Prostate gland (tissue), 2 donors: ENCODE data around the gene BTG4. TPM values are rescaled to one million over a fixed set of nuclear protein-coding genes. Genes with fewer than 3 reads are reported as not detected.

ENCODE experiments used
- DNase-seq: peaks from one replicate; pipeline ENCODE4 v3.0.0-alpha.2; 2019; ENCODE audit warnings: low spot score
- H3K27ac ChIP-seq, 2 donors: fragments of 200-600 bp; sonication (generic); 2 replicates each; pipeline ENCODE4 v1.5.1; 2017 to 2019
- H3K27me3 ChIP-seq: fragments of 200-600 bp; sonication (generic); replicated peaks from 2 replicates; pipeline ENCODE4 v1.5.1; 2019; ENCODE audit not compliant: insufficient read depth
- H3K36me3 ChIP-seq, 2 donors: fragments of 200-600 bp; sonication (generic); 1 replicate in 1 of 2; 2 replicates in 1 of 2; pipeline versions ENCODE4 v1.5.1 to v1.8.1; 2017 to 2019
- H3K4me1 ChIP-seq: fragments of 200-600 bp; sonication (generic); replicated peaks from 2 replicates; pipeline ENCODE4 v1.5.1; 2019
- H3K4me3 ChIP-seq, 2 donors: fragments of 200-600 bp; sonication (generic); 2 replicates each; pipeline ENCODE4 v1.5.1; 2017 to 2019
- H3K9me3 ChIP-seq: fragments of 200-600 bp; sonication (generic); 2 replicates; pipeline ENCODE4 v1.5.1; 2017
- CTCF ChIP-seq, 4 experiments: fragments of 200-600 bp in 2 of 4; fragments of 450-650 bp in 2 of 4; sonication (generic) in 2 of 4; IDR thresholded peaks; 1 replicate in 3 of 4; 2 replicates in 1 of 4; pipeline ENCODE4 v1.5.1; 2016 to 2019; ENCODE audit warnings: antibody characterized with exemption in 4 of 4, mild to moderate bottlenecking in 2 of 4, moderate library complexity in 2 of 4
- POLR2A ChIP-seq: fragments of 450-650 bp; IDR thresholded peaks from one replicate; pipeline ENCODE4 v1.6.1; 2016; ENCODE audit warnings: antibody characterized with exemption, mild to moderate bottlenecking
- POLR2AphosphoS5 ChIP-seq: sonication (generic); formaldehyde crosslinking; IDR thresholded peaks from one replicate; pipeline ENCODE4 v1.6.1; 2017; ENCODE audit warnings: antibody characterized with exemption
- WGBS: methylation state at CpG from one replicate; pipeline ENCODE4 v1.1.5; 2018; 5-methylcytosine and 5-hydroxymethylcytosine counted together
- intact Hi-C: fragments of 100-400 bp; cut with DNase I; formaldehyde crosslinking; loops from one replicate; pipeline ENCODE4 v1.14.2; 2022
- total RNA-seq, 2 donors: library from RNA; depleted of rRNA; stranded (reverse); fragments of >200 nt; gene quantifications; one replicate each; pipeline ENCODE4 v1.1.0, GENCODE V29; 2016

Gene BTG4
- 1 to 10 TPM in 1 of 2 donors, not detected in 1; 3.3 TPM for total RNA-seq

- no peaks in the 10 kb centered on the region for H3K36me3 ChIP-seq
- no peaks in the 10 kb centered on the region for H3K4me1 ChIP-seq
- no peak for TF ChIP-seq CTCF (IDR thresholded peaks at IDR 0.05)
- TF ChIP-seq POLR2A: no peak
- TF ChIP-seq POLR2AphosphoS5: no peak
- H3K9me3 ChIP-seq: no peaks in the 10 kb centered on the region
- H3K4me3 ChIP-seq: peak within 1 kb of the TSS in 1 of 2 donors; percentile 19
- no peak for DNase-seq
- H3K27ac ChIP-seq: no peak within 1 kb of the TSS
- intact Hi-C loops: no loop called here
- peaks cover 8% of the 10 kb centered on the region for H3K27me3 ChIP-seq
- 12% methylated on average over 78 of the region's 90 CpGs for WGBS
Measured at GRCh38 chr11:111512296-111513239, at the start of gene BTG4. BTG4 (minus strand) TSS chr11:111512386; CDS start chr11:111498776, 13,610 bp downstream.

- intact Hi-C loops: no loop called here
- no peak overlapping the region for H3K27ac ChIP-seq
Measured at GRCh38 chr11:111561791-111562325, 49.7 kb upstream of the BTG4 start.

GRCh38 chr11:111561306-111561705 lies 49.1 kb upstream of the BTG4 start:
- TF ChIP-seq POLR2A (no peak), POLR2AphosphoS5 (no peak), CTCF (IDR thresholded peaks at IDR 0.05) (no peak)
- H3K27ac ChIP-seq: no peak overlapping the region
- H3K9me3 ChIP-seq: no peaks in the 10 kb centered on the region
- H3K4me1 ChIP-seq: no peaks in the 10 kb centered on the region
- intact Hi-C loops: no loop called here
- H3K27me3 ChIP-seq: no peaks in the 10 kb centered on the region
- no peaks in the 10 kb centered on the region for H3K36me3 ChIP-seq
- WGBS: 79% methylated on average over 3 of the region's 3 CpGs
- H3K4me3 ChIP-seq: no peak overlapping the region
- no peak for DNase-seq

More at GRCh38 chr11:111561791-111562325, 49.7 kb upstream of the BTG4 start:
- TF ChIP-seq POLR2A: no peak
- Histone ChIP-seq H3K4me3 (no peak overlapping the region), H3K9me3 (no peaks in the 10 kb centered on the region), H3K36me3 (no peaks in the 10 kb centered on the region), H3K27me3 (no peaks in the 10 kb centered on the region), H3K4me1 (no peaks in the 10 kb centered on the region)
- WGBS: 66% methylated on average over 3 of the region's 3 CpGs
- DNase-seq: no peak

- Histone ChIP-seq H3K9me3 (no peaks in the 10 kb centered on the region), H3K4me1 (no peaks in the 10 kb centered on the region), H3K27ac (no peak overlapping the region), H3K4me3 (no peak overlapping the region), H3K27me3 (no peaks in the 10 kb centered on the region), H3K36me3 (no peaks in the 10 kb centered on the region)
- intact Hi-C loops: no loop called here
- TF ChIP-seq POLR2A: no peak
- no peak for TF ChIP-seq CTCF (IDR thresholded peaks at IDR 0.05)
- no peak for TF ChIP-seq POLR2AphosphoS5
- WGBS: 89% methylated on average over 3 of the region's 3 CpGs
- DNase-seq: no peak
Measured at GRCh38 chr11:111560800-111561199, 48.6 kb upstream of the BTG4 start.

GRCh38 chr11:111559800-111560464 lies 47.7 kb upstream of the BTG4 start:
- no peak overlapping the region for H3K27ac ChIP-seq

More at GRCh38 chr11:111559800-111560464, 47.7 kb upstream of the BTG4 start:
- no peak for DNase-seq
- no peak for TF ChIP-seq POLR2AphosphoS5
- no peak for TF ChIP-seq POLR2A
- TF ChIP-seq CTCF (IDR thresholded peaks at IDR 0.05): no peak
- Histone ChIP-seq H3K4me1 (no peaks in the 10 kb centered on the region), H3K27me3 (no peaks in the 10 kb centered on the region), H3K36me3 (no peaks in the 10 kb centered on the region), H3K4me3 (no peak overlapping the region), H3K9me3 (no peaks in the 10 kb centered on the region)
- 73% methylated on average over 11 of the region's 11 CpGs for WGBS
- intact Hi-C loops: no loop called here
